Smooth muscle cell (in vitro differentiated cells): ENCODE results near the gene AGFG2. TPM values are rescaled to one million over a fixed set of nuclear protein-coding genes. Genes with fewer than 3 reads are reported as not detected.
A peak's percentile ranks its signal among the peaks of the same experiment; 100 is the strongest.

Source experiments
- DNase-seq: peaks from one replicate; lab custom pipeline; 2025; ENCODE audit not compliant: unreplicated experiment; lab: John Stamatoyannopoulos, UW
- H2AFZ ChIP-seq: fragments of 200-600 bp; sonication (generic); 2 replicates; pipeline ENCODE4 v1.6.0; 2016; ENCODE audit warnings: antibody characterized with exemption, low read depth, mild to moderate bottlenecking
- H3F3A ChIP-seq: fragments of 200-600 bp; sonication (generic); 2 replicates; pipeline ENCODE4 v1.6.0; 2017; ENCODE audit warnings: antibody characterized with exemption, low read depth
- H3K27ac ChIP-seq: fragments of 200-600 bp; sonication (generic); 2 replicates; pipeline ENCODE4 v1.5.1; 2016; ENCODE audit warnings: low read depth, mild to moderate bottlenecking
- H3K27me3 ChIP-seq: fragments of 200-600 bp; sonication (generic); 2 replicates; pipeline ENCODE4 v1.6.1; 2016; ENCODE audit warnings: low read depth, mild to moderate bottlenecking
- H3K36me3 ChIP-seq: fragments of 200-600 bp; sonication (generic); 2 replicates; pipeline ENCODE4 v1.5.1; 2016; ENCODE audit warnings: low read depth
- H3K4me1 ChIP-seq: fragments of 200-600 bp; sonication (generic); 2 replicates; pipeline ENCODE4 v1.5.1; 2016; ENCODE audit warnings: low read depth
- H3K4me2 ChIP-seq: fragments of 200-600 bp; sonication (generic); 2 replicates; pipeline ENCODE4 v1.6.0; 2016; ENCODE audit warnings: mild to moderate bottlenecking
- H3K4me3 ChIP-seq: fragments of 200-600 bp; sonication (generic); 2 replicates; pipeline ENCODE4 v1.5.1; 2016; ENCODE audit warnings: mild to moderate bottlenecking
- H3K79me2 ChIP-seq: fragments of 200-600 bp; sonication (generic); 2 replicates; pipeline ENCODE4 v1.6.0; 2016; ENCODE audit warnings: low read depth, mild to moderate bottlenecking
- H3K9ac ChIP-seq: fragments of 200-600 bp; sonication (generic); 2 replicates; pipeline ENCODE4 v1.6.0; 2016; ENCODE audit warnings: low read depth
- H3K9me3 ChIP-seq: fragments of 200-600 bp; sonication (generic); replicated peaks from 2 replicates; pipeline ENCODE4 v1.5.1; 2016; ENCODE audit warnings: low read depth
- H4K20me1 ChIP-seq: fragments of 200-600 bp; sonication (generic); 2 replicates; pipeline ENCODE4 v1.6.0; 2016; ENCODE audit warnings: low read depth
- WGBS: methylation state at CpG from one replicate; pipeline ENCODE4 v1.1.7; 2016; ENCODE audit warnings: low lambda C conversion rate; 5-methylcytosine and 5-hydroxymethylcytosine counted together
- polyA plus RNA-seq: library from polyadenylated mRNA; unstranded; fragments of >200 nt; fragmentation: Nextera tagmentation; extraction: Ambion mirVana; gene quantifications from 2 replicates; pipeline ENCODE4 v1.2.1, GENCODE V29; 2016
- total RNA-seq: library from RNA; depleted of rRNA; stranded (reverse); fragments of >200 nt; gene quantifications from 2 replicates; pipeline ENCODE4 v1.2.3, GENCODE V29; 2014
- TF ChIP-seq, protein P1 (sequence below): fragments of 200-600 bp; sonication (generic); IDR thresholded peaks from 2 replicates; pipeline ENCODE4 v1.5.1; 2017; ENCODE audit warnings: borderline replicate concordance, mild to moderate bottlenecking, antibody characterized with exemption; ENCODE audit not compliant: insufficient read depth, poor library complexity, severe bottlenecking

The AGFG2 gene
- total and polyA plus RNA-seq, 2 experiments from 2014 or later = 2.7 to 8.4 TPM

DNA sequence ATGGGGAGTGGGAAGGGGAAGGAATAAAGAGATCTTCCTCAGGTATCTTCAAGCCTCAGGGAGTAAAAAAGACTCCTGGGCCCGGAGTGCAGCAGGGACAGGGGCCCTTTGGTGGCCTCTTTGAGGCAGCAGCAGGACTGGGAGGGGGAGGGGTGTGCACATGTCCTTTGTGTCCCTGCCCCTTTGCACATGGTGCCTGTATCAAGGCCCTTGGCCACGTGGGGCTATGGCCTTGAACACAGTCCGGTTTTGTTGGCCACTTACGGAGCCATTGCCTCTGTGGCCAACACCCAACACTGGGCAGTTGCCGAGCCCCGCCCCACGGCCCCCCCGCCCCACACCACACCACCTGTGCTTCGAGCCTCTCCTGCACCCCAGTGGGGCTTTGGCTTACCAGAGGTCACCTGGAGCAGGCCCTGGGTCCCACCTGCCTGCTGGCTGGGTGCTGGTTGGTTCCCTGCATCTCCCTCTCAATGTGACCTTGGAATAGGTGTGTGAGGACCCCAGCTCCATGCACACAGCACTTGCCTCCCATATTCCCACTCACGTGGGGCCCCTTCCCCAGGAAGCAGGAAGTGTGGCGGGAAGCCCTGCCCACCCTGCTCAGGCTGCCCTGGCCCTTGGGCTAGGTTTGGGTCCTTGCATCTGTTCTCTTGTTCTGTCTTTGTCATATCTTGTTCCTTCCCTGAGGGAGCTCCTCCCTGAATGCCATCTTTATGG is 29.3 kb downstream of the AGFG2 start:
- TF ChIP-seq, protein P1, sequence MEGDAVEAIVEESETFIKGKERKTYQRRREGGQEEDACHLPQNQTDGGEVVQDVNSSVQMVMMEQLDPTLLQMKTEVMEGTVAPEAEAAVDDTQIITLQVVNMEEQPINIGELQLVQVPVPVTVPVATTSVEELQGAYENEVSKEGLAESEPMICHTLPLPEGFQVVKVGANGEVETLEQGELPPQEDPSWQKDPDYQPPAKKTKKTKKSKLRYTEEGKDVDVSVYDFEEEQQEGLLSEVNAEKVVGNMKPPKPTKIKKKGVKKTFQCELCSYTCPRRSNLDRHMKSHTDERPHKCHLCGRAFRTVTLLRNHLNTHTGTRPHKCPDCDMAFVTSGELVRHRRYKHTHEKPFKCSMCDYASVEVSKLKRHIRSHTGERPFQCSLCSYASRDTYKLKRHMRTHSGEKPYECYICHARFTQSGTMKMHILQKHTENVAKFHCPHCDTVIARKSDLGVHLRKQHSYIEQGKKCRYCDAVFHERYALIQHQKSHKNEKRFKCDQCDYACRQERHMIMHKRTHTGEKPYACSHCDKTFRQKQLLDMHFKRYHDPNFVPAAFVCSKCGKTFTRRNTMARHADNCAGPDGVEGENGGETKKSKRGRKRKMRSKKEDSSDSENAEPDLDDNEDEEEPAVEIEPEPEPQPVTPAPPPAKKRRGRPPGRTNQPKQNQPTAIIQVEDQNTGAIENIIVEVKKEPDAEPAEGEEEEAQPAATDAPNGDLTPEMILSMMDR = no peak
- WGBS = 86% methylated on average over 7 of the region's 11 CpGs

GRCh38 chr7:100568896-100569844 is 30.2 kb downstream of the AGFG2 start:
- H3K27me3 ChIP-seq = peaks cover 7% of the 10 kb centered on the region
- H3K9ac ChIP-seq = peak overlapping the region; percentile 6
- no peaks in the 10 kb centered on the region for H3F3A ChIP-seq
- H3K4me2 ChIP-seq = peak overlapping the region; percentile 87
- H3K9me3 ChIP-seq = no peaks in the 10 kb centered on the region
- 24% methylated on average over 36 of the region's 36 CpGs for WGBS
- H3K4me1 ChIP-seq = peaks cover 11% of the 10 kb centered on the region
- H3K36me3 ChIP-seq = no peaks in the 10 kb centered on the region
- TF ChIP-seq, protein P1 = peak; percentile 29
- peak; percentile 45 for DNase-seq
- no peaks in the 10 kb centered on the region for H4K20me1 ChIP-seq
- H3K79me2 ChIP-seq = no peaks in the 10 kb centered on the region
- no peak overlapping the region for H3K27ac ChIP-seq
- H3K4me3 ChIP-seq = peak overlapping the region; percentile 43
- no peak overlapping the region for H2AFZ ChIP-seq

More for the DNA sequence above, 29.3 kb downstream of the AGFG2 start:
- Histone ChIP-seq H4K20me1 (no peaks in the 10 kb centered on the region), H3K9ac (no peak overlapping the region), H3K36me3 (no peaks in the 10 kb centered on the region), H3K79me2 (no peaks in the 10 kb centered on the region), H3K4me2 (no peak overlapping the region), H3K27ac (no peak overlapping the region), H3K27me3 (peaks cover 7% of the 10 kb centered on the region), H2AFZ (no peak overlapping the region), H3K9me3 (no peaks in the 10 kb centered on the region), H3K4me1 (peaks cover 11% of the 10 kb centered on the region), H3F3A (no peaks in the 10 kb centered on the region), H3K4me3 (no peak overlapping the region)
- no peak for DNase-seq

- WGBS = 61% methylated on average over 26 of the region's 26 CpGs
- Histone ChIP-seq H4K20me1 (no peaks in the 10 kb centered on the region), H3K4me3 (no peak overlapping the region), H3K36me3 (no peaks in the 10 kb centered on the region), H3F3A (no peaks in the 10 kb centered on the region), H2AFZ (no peak overlapping the region), H3K4me2 (no peak overlapping the region), H3K4me1 (peaks cover 11% of the 10 kb centered on the region), H3K79me2 (no peaks in the 10 kb centered on the region), H3K27me3 (peaks cover 7% of the 10 kb centered on the region), H3K9me3 (no peaks in the 10 kb centered on the region), H3K27ac (no peak overlapping the region), H3K9ac (no peak overlapping the region)
- TF ChIP-seq, protein P1 = no peak
- no peak for DNase-seq
Measured at GRCh38 chr7:100570954-100571828, 32.2 kb downstream of the AGFG2 start.
